Skin epidermis (tissue), 12 donors: ENCODE measurements around the gene DENND1A.

Source experiments
- H3K27ac ChIP-seq, 21 experiments: fragments of 200-600 bp; sonication (generic) in 11 of 21; one replicate each; pipeline ENCODE4 v1.5.0; 2020; ENCODE audit warnings: mild to moderate bottlenecking in 3 of 21, inconsistent platforms in 2 of 21, moderate library complexity in 2 of 21
- H3K4me3 ChIP-seq, 7 experiments: fragments of 200-600 bp; sonication (generic) in 2 of 7; one replicate each; pipeline ENCODE4 v1.5.0; 2020; ENCODE audit warnings: inconsistent platforms in 2 of 7, mild to moderate bottlenecking in 2 of 7, moderate library complexity in 1 of 7

Gene DENND1A

GRCh38 chr9:123348317-123348992 is 581.5 kb downstream of the DENND1A start:
- no peak overlapping the region for H3K27ac ChIP-seq

GRCh38 chr9:123347289-123348060 is 582.5 kb downstream of the DENND1A start:
- peak overlapping the region in 1 of 7 experiments; percentile 4 for H3K4me3 ChIP-seq
- H3K27ac ChIP-seq, result no peak overlapping the region

More at GRCh38 chr9:123348317-123348992, 581.5 kb downstream of the DENND1A start:
- no peak overlapping the region for H3K4me3 ChIP-seq

DNA sequence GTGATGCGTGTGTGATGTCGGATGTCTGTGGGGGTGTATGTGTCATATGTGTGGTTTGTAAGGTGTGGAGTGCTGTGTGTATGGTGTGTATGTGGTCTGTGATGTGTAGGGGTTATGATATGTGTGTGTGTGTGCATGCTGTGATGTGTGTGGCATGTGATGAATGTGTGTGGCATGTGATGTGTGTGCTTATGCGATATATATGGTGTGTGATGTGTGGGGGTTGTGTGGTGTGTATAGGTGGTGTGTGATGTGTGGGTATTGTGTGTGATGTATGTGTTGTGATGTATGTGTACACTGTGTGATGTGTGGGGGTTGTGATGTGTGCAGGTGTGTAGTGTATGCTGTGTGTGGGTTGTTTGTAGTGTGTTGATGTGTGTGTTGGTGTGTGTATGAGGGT is 583.1 kb downstream of the DENND1A start:
- Histone ChIP-seq H3K4me3 (no peak overlapping the region), H3K27ac (no peak overlapping the region)

DNA sequence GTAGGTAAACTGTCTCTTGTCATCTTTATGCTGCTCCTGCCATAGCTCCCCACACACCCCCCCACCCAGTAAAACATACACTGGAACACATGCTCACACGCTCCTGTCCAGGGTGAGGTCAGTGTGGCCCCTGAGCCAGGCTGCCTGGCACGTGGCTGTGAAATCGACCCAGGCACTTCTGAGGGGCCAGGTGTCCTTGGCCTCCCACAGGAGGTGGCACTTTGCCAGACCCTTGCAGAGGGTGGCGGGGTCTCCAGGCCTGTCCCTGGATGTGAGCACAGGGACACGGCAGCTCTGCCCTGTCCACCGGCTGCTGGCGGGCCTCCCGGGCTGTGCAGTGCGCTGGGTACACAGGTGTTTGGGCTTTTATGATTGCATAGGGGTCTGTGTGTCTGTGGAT is 583.9 kb downstream of the DENND1A start:
- no peak overlapping the region for H3K4me3 ChIP-seq
- H3K27ac ChIP-seq, result peak overlapping the region in 1 of 21 experiments; percentile 17

GRCh38 chr9:123345567-123345955 is 584.4 kb downstream of the DENND1A start:
- Histone ChIP-seq H3K4me3 (no peak overlapping the region), H3K27ac (peak overlapping the region in 1 of 21 experiments; percentile 17)

- Histone ChIP-seq H3K4me3 (no peak overlapping the region), H3K27ac (peak overlapping the region in 4 of 21 experiments; percentile 19 to 66 (median 48))
Observed at GRCh38 chr9:123344192-123344949, 585.6 kb downstream of the DENND1A start.

- peak overlapping the region in 4 of 21 experiments; percentile 22 to 66 (median 48) for H3K27ac ChIP-seq
- H3K4me3 ChIP-seq, result no peak overlapping the region
Observed at GRCh38 chr9:123343443-123344191, 586.3 kb downstream of the DENND1A start.

GRCh38 chr9:123342247-123342646 is 587.7 kb downstream of the DENND1A start:
- Histone ChIP-seq H3K27ac (peak overlapping the region in 2 of 21 experiments; percentile 28 to 66), H3K4me3 (no peak overlapping the region)

GRCh38 chr9:123341816-123342215 is 588.1 kb downstream of the DENND1A start:
- H3K4me3 ChIP-seq, result no peak overlapping the region
- peak overlapping the region in 1 of 21 experiments; percentile 46 for H3K27ac ChIP-seq

DNA sequence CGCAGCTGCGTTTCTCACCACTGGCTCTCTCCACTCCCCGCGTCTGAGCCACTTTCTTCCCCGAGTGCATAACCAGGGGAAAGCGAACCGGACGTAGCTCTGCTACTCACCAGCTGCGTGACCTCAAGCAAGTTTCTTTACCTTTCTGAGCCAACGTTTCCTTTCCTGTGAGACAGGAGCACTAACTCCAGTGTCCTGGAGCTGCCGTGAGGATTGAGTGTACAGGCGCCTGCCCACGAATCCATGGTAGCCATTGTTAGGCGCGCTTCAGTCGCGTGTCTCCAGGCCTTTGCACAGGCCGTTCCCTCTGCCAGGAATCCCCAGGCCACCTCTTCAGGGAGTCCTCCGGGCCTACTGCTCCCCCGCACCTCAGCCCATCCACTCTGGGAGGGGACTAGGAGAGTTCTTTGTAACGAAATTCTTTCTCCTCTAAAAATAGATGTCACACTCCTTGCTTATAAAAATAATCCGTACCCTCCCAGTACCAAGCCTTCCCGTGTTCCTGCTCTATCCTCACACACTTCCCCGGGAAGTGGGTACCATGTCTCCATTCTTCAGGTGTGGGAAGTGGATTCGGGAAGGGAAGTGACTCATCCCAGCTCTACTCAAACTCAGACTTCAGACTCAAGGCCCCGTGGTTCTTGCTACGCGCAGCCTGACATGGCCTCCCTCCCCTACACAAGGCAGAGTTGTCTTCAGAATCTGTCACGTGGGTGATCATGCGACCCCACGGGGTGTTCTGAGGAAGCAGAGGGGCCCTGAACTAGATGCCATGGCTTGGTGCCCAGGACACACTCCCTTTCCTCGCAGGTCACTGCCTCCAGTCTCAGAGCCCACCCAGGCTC is 590.0 kb downstream of the DENND1A start:
- Histone ChIP-seq H3K27ac (peak overlapping the region in 10 of 21 experiments; percentile 6 to 79 (median 40)), H3K4me3 (peak overlapping the region in 5 of 7 experiments; percentile 0 to 29 (median 3))

DNA sequence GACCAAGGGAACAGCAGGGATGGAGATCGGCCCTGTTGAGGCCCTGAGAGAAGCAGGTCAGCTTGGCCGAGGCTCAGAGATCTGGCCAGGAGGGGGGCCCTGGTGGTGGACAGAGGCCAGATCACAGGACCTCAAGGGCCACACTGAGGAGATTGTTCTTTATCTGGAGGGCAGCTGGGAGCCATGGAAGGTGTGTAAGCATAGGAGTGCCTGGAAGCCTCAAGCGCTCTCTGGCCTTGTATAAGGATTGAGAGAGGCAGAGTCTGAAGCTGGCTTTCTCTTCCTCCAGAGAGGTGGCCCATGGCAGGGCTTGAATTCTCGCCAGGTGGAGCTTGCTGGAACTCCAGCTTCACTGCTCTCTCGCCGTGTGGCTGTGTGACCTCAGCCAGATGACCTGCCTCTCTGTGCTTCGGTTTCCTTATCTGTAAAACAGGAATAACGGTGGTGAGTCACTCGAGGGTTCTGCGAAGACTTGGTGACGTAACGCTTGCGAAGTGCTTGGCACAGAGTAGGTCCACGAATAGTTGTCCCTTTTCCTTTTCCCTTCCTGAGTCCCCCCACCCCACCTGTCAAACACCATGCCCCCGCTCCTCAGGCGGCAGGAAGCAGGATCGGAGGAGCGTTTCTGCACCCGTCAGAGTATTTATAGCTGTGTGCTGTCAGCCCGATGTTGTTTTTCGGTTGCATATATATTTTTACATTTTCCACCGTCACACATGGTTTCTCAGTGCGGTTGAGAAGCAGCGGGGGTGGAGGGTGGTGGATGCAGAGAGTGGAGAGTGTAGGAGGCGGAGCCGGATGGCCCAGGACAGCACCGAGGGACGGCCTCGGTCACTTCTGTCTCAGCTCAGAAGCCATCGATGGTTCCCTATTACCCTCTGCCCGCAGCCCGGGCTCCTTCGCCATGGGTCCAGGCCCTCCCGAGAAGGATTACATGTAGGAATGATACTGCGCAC is 590.9 kb downstream of the DENND1A start:
- Histone ChIP-seq H3K4me3 (peak overlapping the region in 5 of 7 experiments; percentile 0 to 29 (median 3)), H3K27ac (peak overlapping the region in 10 of 21 experiments; percentile 6 to 79 (median 40))

DNA sequence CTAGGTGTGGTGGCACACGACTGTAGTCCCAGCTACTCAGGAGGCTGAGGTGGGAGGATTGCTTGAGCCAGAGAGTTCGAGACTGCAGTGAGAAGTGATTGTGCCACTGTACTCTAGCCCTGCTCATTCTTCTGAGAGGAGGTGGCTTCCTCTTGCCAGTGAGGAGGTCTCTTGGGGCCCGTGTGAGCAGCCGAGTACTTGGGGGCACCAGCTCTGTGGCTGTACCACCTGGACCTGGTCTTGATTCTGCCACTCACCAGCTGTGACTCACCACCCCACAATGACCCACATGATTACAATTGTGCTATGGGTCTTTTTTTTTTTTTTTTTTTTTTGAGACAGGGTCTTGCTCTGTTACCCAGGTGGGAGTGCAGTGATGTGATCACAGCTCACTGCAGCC is 592.0 kb downstream of the DENND1A start:
- no peak overlapping the region for H3K27ac ChIP-seq
- no peak overlapping the region for H3K4me3 ChIP-seq

- Histone ChIP-seq H3K4me3 (no peak overlapping the region), H3K27ac (no peak overlapping the region)
Observed at GRCh38 chr9:123336959-123337358, 593.0 kb downstream of the DENND1A start.

DNA sequence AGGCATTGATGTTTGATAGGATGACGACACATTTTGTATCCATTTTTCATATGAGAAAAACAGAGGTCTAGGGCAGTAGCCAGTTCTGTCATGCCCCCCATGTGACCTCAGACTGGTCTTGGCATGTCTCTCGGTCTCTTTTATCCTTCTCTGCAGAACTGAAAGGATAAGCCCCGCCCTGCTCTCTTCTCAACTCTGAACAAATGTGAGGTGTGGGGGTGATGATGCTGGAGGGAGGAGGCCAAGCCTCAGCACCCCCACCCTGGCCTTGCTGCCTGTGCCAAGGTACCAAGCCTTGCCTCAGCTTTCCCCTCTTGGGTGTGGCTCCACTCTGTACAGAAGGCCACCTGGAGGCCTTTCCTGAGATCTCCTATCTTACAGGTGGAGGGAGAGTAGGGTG is 593.5 kb downstream of the DENND1A start:
- Histone ChIP-seq H3K4me3 (no peak overlapping the region), H3K27ac (no peak overlapping the region)

- Histone ChIP-seq H3K27ac (peak overlapping the region in 3 of 21 experiments; percentile 2 to 19 (median 2)), H3K4me3 (no peak overlapping the region)
Observed at GRCh38 chr9:123335986-123336329, 594.0 kb downstream of the DENND1A start.

DNA sequence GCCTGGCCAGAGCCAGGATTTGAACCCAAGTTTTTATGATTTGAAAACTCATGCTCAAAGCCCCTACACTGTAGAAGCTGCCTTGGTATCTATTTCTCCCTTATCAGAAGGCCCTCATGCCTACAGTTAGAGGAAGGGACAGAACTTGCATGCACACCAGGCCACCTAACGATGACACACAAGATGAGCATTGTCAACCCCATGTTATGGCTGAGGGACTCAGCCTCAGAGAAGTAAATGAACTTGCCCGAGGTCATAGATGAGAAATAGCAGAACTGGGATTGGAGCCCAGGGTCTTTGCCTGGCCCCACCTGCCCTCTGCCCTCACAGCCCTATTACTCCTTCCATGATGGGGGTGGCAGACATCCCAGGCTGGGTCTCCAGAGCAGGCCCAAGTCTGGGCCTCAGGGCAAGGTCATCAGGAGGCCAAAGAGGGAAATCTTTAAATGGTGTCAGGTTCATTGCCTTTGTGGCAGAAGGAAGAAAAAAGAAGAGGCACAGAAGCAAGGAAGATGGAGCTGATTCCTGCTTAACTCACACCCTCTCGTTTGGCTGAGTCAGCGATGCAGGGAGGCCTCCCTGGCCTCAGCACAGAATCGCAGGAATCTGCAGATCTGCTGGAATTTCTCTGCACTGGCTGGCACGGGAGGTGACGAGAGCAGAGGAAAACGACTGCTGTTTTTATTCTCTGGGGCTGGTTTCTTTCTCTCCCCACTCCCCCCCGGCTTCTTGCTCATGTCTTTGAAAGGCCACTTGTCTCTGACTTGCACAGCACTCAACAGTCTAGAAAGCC is 594.5 kb downstream of the DENND1A start:
- Histone ChIP-seq H3K27ac (peak overlapping the region in 7 of 21 experiments; percentile 2 to 54 (median 19)), H3K4me3 (no peak overlapping the region)

DNA sequence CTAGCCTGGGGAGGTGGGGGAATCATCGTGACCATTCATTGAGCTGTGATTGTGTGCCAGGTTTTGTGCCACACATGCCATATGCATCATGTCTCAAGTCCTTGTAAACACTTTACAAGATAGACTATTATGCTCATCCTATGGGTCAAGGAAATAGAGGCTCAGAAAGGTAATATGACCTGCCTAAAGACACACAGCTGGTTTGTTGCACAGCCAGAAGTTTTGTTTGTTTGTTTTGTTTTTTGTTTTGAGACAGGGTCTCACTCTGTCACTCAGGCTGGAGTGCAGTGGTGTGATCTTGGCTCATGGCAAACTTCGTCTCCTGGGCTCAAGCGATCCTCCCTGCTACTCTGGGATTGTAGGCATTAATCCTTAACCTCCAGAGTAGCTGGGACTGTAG is 595.3 kb downstream of the DENND1A start:
- Histone ChIP-seq H3K27ac (peak overlapping the region in 1 of 21 experiments; percentile 21), H3K4me3 (no peak overlapping the region)
